A673 (cell line): Measurements from ENCODE around the gene TBCA. TPM values are rescaled to one million over a fixed set of nuclear protein-coding genes. Genes with fewer than 3 reads are reported as not detected.

ENCODE experiments used
- BruUV-seq: library from RNA; stranded (reverse); fragments of 400-500 nt; replicated peaks from 2 replicates; lab custom pipeline; 2021; lab: Mats Ljungman, UMichigan
- CTCF ChIA-PET: fragments of 300-600 bp; sonication (Branson Sonifier 250); formaldehyde crosslinking; loops from one replicate; lab custom pipeline; 2022; ENCODE audit warnings: antibody characterized with exemption; lab: Charles Lee
- POLR2A ChIA-PET: fragments of 300-600 bp; sonication (Branson Sonifier 250); formaldehyde crosslinking; loops from one replicate; lab custom pipeline; 2022; ENCODE audit warnings: antibody characterized with exemption; ENCODE audit not compliant: low non-redundant PET; lab: Charles Lee
- DNase-seq: peaks from one replicate; pipeline ENCODE4 v3.0.0-alpha.2; 2015; ENCODE audit warnings: low spot score
- H3K27ac ChIP-seq: fragments of 200-600 bp; sonication (generic); 2 replicates; pipeline ENCODE4 v1.5.1; 2016; ENCODE audit warnings: mixed run types, low read depth, mild to moderate bottlenecking, mixed read lengths, antibody characterized with exemption, low read length; ENCODE audit not compliant: poor library complexity, severe bottlenecking
- H3K27me3 ChIP-seq: fragments of 200-600 bp; sonication (generic); replicated peaks from 2 replicates; pipeline ENCODE4 v1.6.1; 2017; ENCODE audit warnings: mixed run types, low read depth, mild to moderate bottlenecking, mixed read lengths, antibody characterized with exemption, low read length; ENCODE audit not compliant: insufficient read depth, poor library complexity
- H3K36me3 ChIP-seq: fragments of 200-600 bp; sonication (generic); 2 replicates; pipeline ENCODE4 v1.6.1; 2016; ENCODE audit warnings: mixed run types, mild to moderate bottlenecking, mixed read lengths, antibody characterized with exemption, low read length; ENCODE audit not compliant: insufficient read depth, poor library complexity, severe bottlenecking
- H3K4me1 ChIP-seq: fragments of 200-600 bp; sonication (generic); 2 replicates; pipeline ENCODE4 v1.6.1; 2017; ENCODE audit warnings: mixed run types, mild to moderate bottlenecking, mixed read lengths, antibody characterized with exemption, low read length; ENCODE audit not compliant: insufficient read depth, poor library complexity, severe bottlenecking
- H3K4me3 ChIP-seq: fragments of 200-600 bp; sonication (generic); 2 replicates; pipeline ENCODE4 v1.5.1; 2016; ENCODE audit warnings: low read depth, mixed run types, mild to moderate bottlenecking, mixed read lengths, low read length; ENCODE audit not compliant: poor library complexity, severe bottlenecking
- H3K9me3 ChIP-seq: fragments of 200-600 bp; sonication (generic); 2 replicates; pipeline ENCODE4 v1.6.1; 2016; ENCODE audit warnings: mixed run types, low read depth, mild to moderate bottlenecking, mixed read lengths, antibody characterized with exemption, low read length; ENCODE audit not compliant: poor library complexity, severe bottlenecking
- EZH2 ChIP-seq: fragments of 200-600 bp; sonication (generic); IDR thresholded peaks from 2 replicates; pipeline ENCODE4 v1.6.1; 2017; ENCODE audit warnings: borderline replicate concordance, low read depth, mild to moderate bottlenecking, mixed read lengths, antibody characterized with exemption, low read length; ENCODE audit not compliant: poor library complexity, severe bottlenecking
- intact Hi-C: fragments of 100-400 bp; cut with micrococcal nuclease; formaldehyde crosslinking; loops from one replicate; pipeline ENCODE4 v1.10.0; 2022; ENCODE audit not compliant: unreplicated experiment
- total RNA-seq: library from RNA; stranded (reverse); gene quantifications from 2 replicates; pipeline ENCODE4 v1.2.3, GENCODE V29; 2021
- TF ChIP-seq, protein P1 (sequence below): fragments of 300-800, 200-600 bp; sonication (generic); conservative IDR thresholded peaks from 2 replicates; pipeline ENCODE4 v1.5.1; 2017; ENCODE audit warnings: low read depth, mild to moderate bottlenecking, antibody characterized with exemption, low read length, moderate library complexity, mixed read lengths

Gene TBCA
- total RNA-seq, 1 experiment from 2014 or later = 297 TPM

DNA sequence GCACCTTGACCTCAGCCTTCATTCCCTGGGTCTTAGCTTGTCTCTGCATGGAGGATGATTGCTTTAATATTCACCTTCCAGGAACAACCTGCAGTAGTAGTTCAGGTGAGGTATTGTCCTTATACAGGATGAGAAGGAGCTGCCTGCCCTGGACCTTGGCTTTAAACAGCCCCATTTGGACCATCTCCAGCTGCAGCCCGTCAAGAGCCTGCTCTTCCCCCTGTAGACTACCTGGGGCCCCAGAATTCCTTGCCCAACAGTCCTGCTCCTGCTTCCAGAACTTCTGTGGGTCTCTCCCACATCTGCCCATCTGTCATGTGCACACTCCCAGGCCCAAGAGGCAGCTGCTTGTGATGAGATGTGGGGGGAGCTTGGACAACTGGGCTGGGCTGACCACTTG is 125.5 kb downstream of the TBCA start:
- CTCF ChIA-PET = no interaction called here
- Histone ChIP-seq H3K36me3 (no peaks in the 10 kb centered on the region), H3K9me3 (no peaks in the 10 kb centered on the region), H3K27me3 (peaks cover 93% of the 10 kb centered on the region), H3K4me1 (no peaks in the 10 kb centered on the region), H3K4me3 (no peak overlapping the region), H3K27ac (no peak overlapping the region)
- no peak for DNase-seq
- POLR2A ChIA-PET = interaction anchor here (0.6 kb wide), 1 partner anchor 123 kb away, joined by 4 read pairs; no protein-coding TSS in a partner anchor
- intact Hi-C loops = no loop called here
- no TSS peak for BruUV-seq
- TF ChIP-seq EZH2 = no peak
- TF ChIP-seq, protein P1, sequence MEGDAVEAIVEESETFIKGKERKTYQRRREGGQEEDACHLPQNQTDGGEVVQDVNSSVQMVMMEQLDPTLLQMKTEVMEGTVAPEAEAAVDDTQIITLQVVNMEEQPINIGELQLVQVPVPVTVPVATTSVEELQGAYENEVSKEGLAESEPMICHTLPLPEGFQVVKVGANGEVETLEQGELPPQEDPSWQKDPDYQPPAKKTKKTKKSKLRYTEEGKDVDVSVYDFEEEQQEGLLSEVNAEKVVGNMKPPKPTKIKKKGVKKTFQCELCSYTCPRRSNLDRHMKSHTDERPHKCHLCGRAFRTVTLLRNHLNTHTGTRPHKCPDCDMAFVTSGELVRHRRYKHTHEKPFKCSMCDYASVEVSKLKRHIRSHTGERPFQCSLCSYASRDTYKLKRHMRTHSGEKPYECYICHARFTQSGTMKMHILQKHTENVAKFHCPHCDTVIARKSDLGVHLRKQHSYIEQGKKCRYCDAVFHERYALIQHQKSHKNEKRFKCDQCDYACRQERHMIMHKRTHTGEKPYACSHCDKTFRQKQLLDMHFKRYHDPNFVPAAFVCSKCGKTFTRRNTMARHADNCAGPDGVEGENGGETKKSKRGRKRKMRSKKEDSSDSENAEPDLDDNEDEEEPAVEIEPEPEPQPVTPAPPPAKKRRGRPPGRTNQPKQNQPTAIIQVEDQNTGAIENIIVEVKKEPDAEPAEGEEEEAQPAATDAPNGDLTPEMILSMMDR = no peak

DNA sequence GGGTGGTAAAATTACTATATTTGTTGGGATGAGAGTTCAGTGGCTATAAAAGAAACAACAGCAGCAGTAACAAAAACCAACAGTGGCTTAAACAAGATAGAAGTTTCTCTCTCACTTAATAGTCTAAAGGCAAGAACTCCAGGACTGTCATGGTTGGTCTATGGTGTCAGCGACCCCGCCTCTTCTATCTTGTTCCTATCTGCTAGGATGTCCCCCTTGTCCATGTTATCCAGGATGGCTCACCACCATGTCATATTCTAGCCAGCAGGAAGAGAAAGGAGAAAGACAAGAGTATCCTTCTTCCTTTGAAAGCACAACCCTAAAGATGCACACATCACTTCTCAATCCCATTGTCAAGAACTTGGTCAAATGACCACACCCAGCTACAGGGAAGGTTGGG is 126.4 kb downstream of the TBCA start:
- H3K4me1 ChIP-seq = no peaks in the 10 kb centered on the region
- no peaks in the 10 kb centered on the region for H3K36me3 ChIP-seq
- no peaks in the 10 kb centered on the region for H3K9me3 ChIP-seq
- CTCF ChIA-PET = no interaction called here
- DNase-seq = no peak
- intact Hi-C loops = no loop called here
- POLR2A ChIA-PET = no interaction called here
- H3K27me3 ChIP-seq = peaks cover 94% of the 10 kb centered on the region
- no TSS peak for BruUV-seq
- no peak overlapping the region for H3K4me3 ChIP-seq
- no peak for TF ChIP-seq EZH2
- TF ChIP-seq, protein P1 = no peak
- no peak overlapping the region for H3K27ac ChIP-seq

GRCh38 chr5:77645995-77646639 is 130.0 kb downstream of the TBCA start:
- Histone ChIP-seq H3K4me3 (no peak overlapping the region), H3K27ac (no peak overlapping the region), H3K36me3 (no peaks in the 10 kb centered on the region), H3K27me3 (peaks cover 99% of the 10 kb centered on the region), H3K4me1 (no peaks in the 10 kb centered on the region), H3K9me3 (no peaks in the 10 kb centered on the region)
- BruUV-seq = no TSS peak
- CTCF ChIA-PET = no interaction called here
- intact Hi-C loops = no loop called here
- TF ChIP-seq EZH2 = no peak
- TF ChIP-seq, protein P1 = no peak
- POLR2A ChIA-PET = no interaction called here
- no peak for DNase-seq
